Gastroesophageal sphincter (tissue), 4 donors: ENCODE results near the gene CCDC187. TPM values are rescaled to one million over a fixed set of nuclear protein-coding genes. Genes with fewer than 3 reads are reported as not detected.

Experiments used
- ATAC-seq: fragments of 150-250 bp; one replicate; pipeline ENCODE4 v1.9.1; 2016; ENCODE audit warnings: mild to moderate bottlenecking, moderate library complexity
- H3K27ac ChIP-seq, 4 donors: fragments of 200-600 bp; sonication (generic) in 3 of 4; 1 replicate in 3 of 4; 2 replicates in 1 of 4; pipeline ENCODE4 v1.5.1; 2016 to 2019
- H3K27me3 ChIP-seq: fragments of 200-600 bp; sonication (generic); one replicate; pipeline ENCODE4 v1.5.1; 2019
- H3K36me3 ChIP-seq, 2 donors: fragments of 200-600 bp; sonication (generic); one replicate each; pipeline ENCODE4 v1.5.1; 2019; ENCODE audit warnings: control low read depth in 1 of 2
- H3K4me1 ChIP-seq, 3 donors: fragments of 200-600 bp; sonication (generic); 1 replicate in 2 of 3; 2 replicates in 1 of 3; pipeline ENCODE4 v1.5.1; 2016 to 2019; ENCODE audit warnings: control low read depth in 2 of 3
- H3K4me3 ChIP-seq, 2 donors: fragments of 200-600 bp; sonication (generic); one replicate each; pipeline ENCODE4 v1.5.1; 2019; ENCODE audit warnings: mild to moderate bottlenecking in 1 of 2, moderate library complexity in 1 of 2
- H3K9me3 ChIP-seq, 3 donors: fragments of 200-600 bp; sonication (generic); one replicate each; pipeline ENCODE4 v1.5.1; 2017 to 2019; ENCODE audit warnings: control low read depth in 2 of 3
- CTCF ChIP-seq, 4 experiments: fragments of 200-600 bp in 2 of 4; fragments of 450-650 bp in 2 of 4; sonication (generic) in 1 of 4; IDR thresholded peaks; one replicate each; pipeline ENCODE4 v1.5.1; 2017 to 2019; ENCODE audit warnings: antibody characterized with exemption in 4 of 4, mild to moderate bottlenecking in 2 of 4, moderate library complexity in 2 of 4
- EP300 ChIP-seq: sonication (generic); formaldehyde crosslinking; IDR thresholded peaks from one replicate; pipeline ENCODE4 v1.6.1; 2017; ENCODE audit warnings: antibody characterized with exemption, mild to moderate bottlenecking
- POLR2A ChIP-seq, 2 donors: fragments of 450-650 bp; IDR thresholded peaks; one replicate each; pipeline ENCODE4 v1.6.1; 2017; ENCODE audit warnings: antibody characterized with exemption in 2 of 2, mild to moderate bottlenecking in 2 of 2, moderate library complexity in 1 of 2
- POLR2AphosphoS5 ChIP-seq: sonication (generic); formaldehyde crosslinking; IDR thresholded peaks from one replicate; pipeline ENCODE4 v1.6.1; 2017; ENCODE audit warnings: antibody characterized with exemption
- WGBS, 2 donors: methylation state at CpG; one replicate each; pipeline ENCODE4 v1.1.5; 2018; ENCODE audit warnings: low coverage in 1 of 2; 5-methylcytosine and 5-hydroxymethylcytosine counted together
- total RNA-seq, 4 donors: library from RNA; depleted of rRNA; stranded (reverse); fragments of >200 nt; gene quantifications; one replicate each; pipeline ENCODE4 v1.1.0, GENCODE V29; 2016

Gene CCDC187
- total RNA-seq, 4 donors from 2014 or later, result not detected

GRCh38 chr9:136318776-136319241 is 14.9 kb upstream of the CCDC187 start:
- TF ChIP-seq CTCF (IDR thresholded peaks at IDR 0.05), result no peak
- H3K27ac ChIP-seq, result no peak overlapping the region
- H3K4me3 ChIP-seq, result no peak overlapping the region
- H3K9me3 ChIP-seq, result peaks cover 0 to 8% (median 0%) of the 10 kb centered on the region in 3 donors
- H3K27me3 ChIP-seq, result no peaks in the 10 kb centered on the region
- no peak for ATAC-seq
- WGBS, 2 donors, result 92% methylated on average over 2 of the region's 16 CpGs; no CpG with 5 or more reads in 1 of the 2 donors
- H3K36me3 ChIP-seq, result no peaks in the 10 kb centered on the region
- H3K4me1 ChIP-seq, result no peaks in the 10 kb centered on the region

- 40 to 78% methylated on average over 2 to 12 of the region's 21 CpGs for WGBS, 2 donors
Measured at GRCh38 chr9:136318111-136318775, 14.3 kb upstream of the CCDC187 start.

GRCh38 chr9:136317695-136318094 is 13.8 kb upstream of the CCDC187 start:
- WGBS, 2 donors, result 88% methylated on average over 5 of the region's 16 CpGs; no CpG with 5 or more reads in 1 of the 2 donors
- Histone ChIP-seq H3K9me3 (peaks cover 0 to 8% (median 0%) of the 10 kb centered on the region in 3 donors), H3K27me3 (no peaks in the 10 kb centered on the region)

More at GRCh38 chr9:136318111-136318775, 14.3 kb upstream of the CCDC187 start:
- Histone ChIP-seq H3K36me3 (no peaks in the 10 kb centered on the region), H3K4me1 (no peaks in the 10 kb centered on the region), H3K27ac (no peak overlapping the region), H3K4me3 (no peak overlapping the region), H3K27me3 (no peaks in the 10 kb centered on the region), H3K9me3 (peaks cover 0 to 8% (median 0%) of the 10 kb centered on the region in 3 donors)
- TF ChIP-seq POLR2AphosphoS5, result no peak
- TF ChIP-seq EP300, result no peak
- TF ChIP-seq CTCF (IDR thresholded peaks at IDR 0.05), result no peak
- TF ChIP-seq POLR2A (IDR thresholded peaks at IDR 0.05), result no peak
- no peak for ATAC-seq

GRCh38 chr9:136316896-136317676 is 13.2 kb upstream of the CCDC187 start:
- no peak overlapping the region for H3K27ac ChIP-seq
- H3K36me3 ChIP-seq, result no peaks in the 10 kb centered on the region
- H3K9me3 ChIP-seq, result peaks cover 0 to 8% (median 0%) of the 10 kb centered on the region in 3 donors
- no peak for ATAC-seq
- WGBS, 2 donors, result 87% methylated on average over 3 of the region's 13 CpGs; no CpG with 5 or more reads in 1 of the 2 donors
- H3K4me3 ChIP-seq, result no peak overlapping the region
- no peak for TF ChIP-seq POLR2A (IDR thresholded peaks at IDR 0.05)
- TF ChIP-seq POLR2AphosphoS5, result no peak
- no peak for TF ChIP-seq EP300
- TF ChIP-seq CTCF (IDR thresholded peaks at IDR 0.05), result no peak
- H3K4me1 ChIP-seq, result no peaks in the 10 kb centered on the region
- H3K27me3 ChIP-seq, result peaks cover 5% of the 10 kb centered on the region

More at GRCh38 chr9:136317695-136318094, 13.8 kb upstream of the CCDC187 start:
- TF ChIP-seq EP300, result no peak
- TF ChIP-seq POLR2A (IDR thresholded peaks at IDR 0.05), result no peak
- no peak for TF ChIP-seq POLR2AphosphoS5
- ATAC-seq, result no peak
- no peak overlapping the region for H3K27ac ChIP-seq
- H3K36me3 ChIP-seq, result no peaks in the 10 kb centered on the region
- H3K4me1 ChIP-seq, result no peaks in the 10 kb centered on the region
- no peak overlapping the region for H3K4me3 ChIP-seq

GRCh38 chr9:136316271-136316751 is 12.4 kb upstream of the CCDC187 start:
- no peak for ATAC-seq
- no peak for TF ChIP-seq POLR2AphosphoS5
- no peak for TF ChIP-seq POLR2A (IDR thresholded peaks at IDR 0.05)
- Histone ChIP-seq H3K4me3 (no peak overlapping the region), H3K36me3 (no peaks in the 10 kb centered on the region), H3K27me3 (peaks cover 12% of the 10 kb centered on the region), H3K9me3 (peaks cover 0 to 8% (median 0%) of the 10 kb centered on the region in 3 donors), H3K27ac (no peak overlapping the region), H3K4me1 (no peaks in the 10 kb centered on the region)
- 88% methylated on average over 3 of the region's 23 CpGs; no CpG with 5 or more reads in 1 of the 2 donors for WGBS, 2 donors
